ENCODE results near the gene SCLT1. TPM values are rescaled to one million over a fixed set of nuclear protein-coding genes. Genes with fewer than 3 reads are reported as not detected.

SCLT1 gene
- polyA plus RNA-seq, 1 donor from 2014 or later = 12.8 TPM

DNA sequence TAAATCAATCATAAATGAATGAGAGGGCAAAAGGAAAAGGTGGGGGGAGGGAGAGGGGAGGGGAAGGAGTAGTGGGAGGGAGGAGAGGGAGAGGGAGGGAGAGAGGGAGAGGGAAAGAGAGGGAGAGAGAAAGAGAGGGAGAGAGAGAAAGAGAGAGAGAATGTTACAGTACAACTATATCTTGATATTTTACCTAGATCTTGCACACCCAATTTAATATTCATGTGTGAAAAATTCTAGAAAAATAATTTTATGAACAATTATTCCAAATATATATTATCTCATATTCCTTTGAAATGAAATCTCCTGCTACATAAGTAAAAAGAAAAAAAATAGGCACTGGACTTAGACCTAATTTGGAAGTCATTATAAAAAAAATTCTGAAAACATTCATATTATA, 120.0 kb downstream of the SCLT1 start:
- Histone ChIP-seq H3K36me3 (ENCODE audit: insufficient read depth, low read length) (no peaks in the 10 kb centered on the region), H3K4me3 (ENCODE audit: low read length) (no peak overlapping the region), H3K9me2 (ENCODE audit: insufficient read depth, low read length) (no peaks in the 10 kb centered on the region), H3K79me2 (replicated peaks; ENCODE audit: insufficient read depth, low read length) (no peaks in the 10 kb centered on the region), H2AFZ (ENCODE audit: low read depth, low read length) (no peak overlapping the region), H3K9me3 (ENCODE audit: low read length) (no peaks in the 10 kb centered on the region), H3K27ac (ENCODE audit: low read length) (no peak overlapping the region), H4K20me1 (ENCODE audit: insufficient read depth) (no peaks in the 10 kb centered on the region), H3K4me2 (ENCODE audit: low read length) (no peak overlapping the region), H3K27me3 (ENCODE audit: insufficient read depth, low read depth, low read length) (no peaks in the 10 kb centered on the region), H3K9ac (ENCODE audit: low read length) (no peak overlapping the region), H3F3A (ENCODE audit: insufficient read depth, low read length, poor library complexity, severe bottlenecking) (no peaks in the 10 kb centered on the region)
- no peak for TF ChIP-seq TAF1 (IDR thresholded peaks at IDR 0.05; ENCODE audit: low read depth)
- TF ChIP-seq, protein P1, sequence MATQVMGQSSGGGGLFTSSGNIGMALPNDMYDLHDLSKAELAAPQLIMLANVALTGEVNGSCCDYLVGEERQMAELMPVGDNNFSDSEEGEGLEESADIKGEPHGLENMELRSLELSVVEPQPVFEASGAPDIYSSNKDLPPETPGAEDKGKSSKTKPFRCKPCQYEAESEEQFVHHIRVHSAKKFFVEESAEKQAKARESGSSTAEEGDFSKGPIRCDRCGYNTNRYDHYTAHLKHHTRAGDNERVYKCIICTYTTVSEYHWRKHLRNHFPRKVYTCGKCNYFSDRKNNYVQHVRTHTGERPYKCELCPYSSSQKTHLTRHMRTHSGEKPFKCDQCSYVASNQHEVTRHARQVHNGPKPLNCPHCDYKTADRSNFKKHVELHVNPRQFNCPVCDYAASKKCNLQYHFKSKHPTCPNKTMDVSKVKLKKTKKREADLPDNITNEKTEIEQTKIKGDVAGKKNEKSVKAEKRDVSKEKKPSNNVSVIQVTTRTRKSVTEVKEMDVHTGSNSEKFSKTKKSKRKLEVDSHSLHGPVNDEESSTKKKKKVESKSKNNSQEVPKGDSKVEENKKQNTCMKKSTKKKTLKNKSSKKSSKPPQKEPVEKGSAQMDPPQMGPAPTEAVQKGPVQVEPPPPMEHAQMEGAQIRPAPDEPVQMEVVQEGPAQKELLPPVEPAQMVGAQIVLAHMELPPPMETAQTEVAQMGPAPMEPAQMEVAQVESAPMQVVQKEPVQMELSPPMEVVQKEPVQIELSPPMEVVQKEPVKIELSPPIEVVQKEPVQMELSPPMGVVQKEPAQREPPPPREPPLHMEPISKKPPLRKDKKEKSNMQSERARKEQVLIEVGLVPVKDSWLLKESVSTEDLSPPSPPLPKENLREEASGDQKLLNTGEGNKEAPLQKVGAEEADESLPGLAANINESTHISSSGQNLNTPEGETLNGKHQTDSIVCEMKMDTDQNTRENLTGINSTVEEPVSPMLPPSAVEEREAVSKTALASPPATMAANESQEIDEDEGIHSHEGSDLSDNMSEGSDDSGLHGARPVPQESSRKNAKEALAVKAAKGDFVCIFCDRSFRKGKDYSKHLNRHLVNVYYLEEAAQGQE (IDR thresholded peaks at IDR 0.05; ENCODE audit: borderline replicate concordance) = no peak
- no peak for TF ChIP-seq RAD21 (conservative IDR thresholded peaks at IDR 0.05)
- no peak for TF ChIP-seq EP300 (conservative IDR thresholded peaks at IDR 0.05; ENCODE audit: poor library complexity, severe bottlenecking)
- no peak for TF ChIP-seq EZH2 (IDR thresholded peaks at IDR 0.05; ENCODE audit: borderline replicate concordance, insufficient read depth, low read length, poor library complexity, severe bottlenecking)
- no peak for TF ChIP-seq MXI1 (conservative IDR thresholded peaks at IDR 0.05; ENCODE audit: poor library complexity, severe bottlenecking)
- no peak for TF ChIP-seq SMC3 (conservative IDR thresholded peaks at IDR 0.05; ENCODE audit: poor library complexity)
- TF ChIP-seq, protein P2, sequence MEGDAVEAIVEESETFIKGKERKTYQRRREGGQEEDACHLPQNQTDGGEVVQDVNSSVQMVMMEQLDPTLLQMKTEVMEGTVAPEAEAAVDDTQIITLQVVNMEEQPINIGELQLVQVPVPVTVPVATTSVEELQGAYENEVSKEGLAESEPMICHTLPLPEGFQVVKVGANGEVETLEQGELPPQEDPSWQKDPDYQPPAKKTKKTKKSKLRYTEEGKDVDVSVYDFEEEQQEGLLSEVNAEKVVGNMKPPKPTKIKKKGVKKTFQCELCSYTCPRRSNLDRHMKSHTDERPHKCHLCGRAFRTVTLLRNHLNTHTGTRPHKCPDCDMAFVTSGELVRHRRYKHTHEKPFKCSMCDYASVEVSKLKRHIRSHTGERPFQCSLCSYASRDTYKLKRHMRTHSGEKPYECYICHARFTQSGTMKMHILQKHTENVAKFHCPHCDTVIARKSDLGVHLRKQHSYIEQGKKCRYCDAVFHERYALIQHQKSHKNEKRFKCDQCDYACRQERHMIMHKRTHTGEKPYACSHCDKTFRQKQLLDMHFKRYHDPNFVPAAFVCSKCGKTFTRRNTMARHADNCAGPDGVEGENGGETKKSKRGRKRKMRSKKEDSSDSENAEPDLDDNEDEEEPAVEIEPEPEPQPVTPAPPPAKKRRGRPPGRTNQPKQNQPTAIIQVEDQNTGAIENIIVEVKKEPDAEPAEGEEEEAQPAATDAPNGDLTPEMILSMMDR (IDR thresholded peaks at IDR 0.05; ENCODE audit: poor library complexity, severe bottlenecking) = no peak
- no peak for TF ChIP-seq POLR2AphosphoS5 (IDR thresholded peaks at IDR 0.05)

DNA sequence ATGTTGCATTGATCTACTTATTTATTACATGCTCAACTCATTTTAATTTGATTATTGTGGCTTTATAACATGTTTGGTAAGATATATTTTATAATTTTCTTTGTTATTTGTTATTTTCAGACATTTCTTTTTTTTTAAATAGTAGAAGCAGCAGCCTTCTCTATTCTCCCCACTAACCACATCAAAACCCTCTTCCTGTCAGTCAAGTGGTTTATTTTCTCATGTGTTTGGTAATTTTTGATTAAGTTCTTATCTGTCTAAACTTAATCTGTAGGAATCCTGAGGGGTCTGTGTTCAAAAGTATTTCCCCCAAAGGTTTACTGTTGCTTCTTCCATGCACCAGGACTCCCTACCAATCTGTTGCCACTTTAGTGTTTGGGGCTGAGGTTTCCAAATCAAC, 131.9 kb downstream of the SCLT1 start:
- no peaks in the 10 kb centered on the region for H3K9me3 ChIP-seq (ENCODE audit: low read length)
- H3F3A ChIP-seq (ENCODE audit: insufficient read depth, low read length, poor library complexity, severe bottlenecking) = no peaks in the 10 kb centered on the region
- H4K20me1 ChIP-seq (ENCODE audit: insufficient read depth) = no peaks in the 10 kb centered on the region
- no peak overlapping the region for H3K27ac ChIP-seq (ENCODE audit: low read length)
- H3K4me3 ChIP-seq (ENCODE audit: low read length) = no peak overlapping the region
- no peak overlapping the region for H3K9ac ChIP-seq (ENCODE audit: low read length)
- H3K9me2 ChIP-seq (ENCODE audit: insufficient read depth, low read length) = no peaks in the 10 kb centered on the region
- H3K4me2 ChIP-seq (ENCODE audit: low read length) = no peak overlapping the region
- H3K27me3 ChIP-seq (ENCODE audit: insufficient read depth, low read depth, low read length) = no peaks in the 10 kb centered on the region
- TF ChIP-seq EP300 (conservative IDR thresholded peaks at IDR 0.05; ENCODE audit: poor library complexity, severe bottlenecking) (no peak), SMC3 (conservative IDR thresholded peaks at IDR 0.05; ENCODE audit: poor library complexity) (no peak), TAF1 (IDR thresholded peaks at IDR 0.05; ENCODE audit: low read depth) (no peak), MXI1 (conservative IDR thresholded peaks at IDR 0.05; ENCODE audit: poor library complexity, severe bottlenecking) (no peak), EZH2 (IDR thresholded peaks at IDR 0.05; ENCODE audit: borderline replicate concordance, insufficient read depth, low read length, poor library complexity, severe bottlenecking) (no peak), POLR2AphosphoS5 (IDR thresholded peaks at IDR 0.05) (no peak), RAD21 (conservative IDR thresholded peaks at IDR 0.05) (no peak)
- TF ChIP-seq, protein P2 (IDR thresholded peaks at IDR 0.05; ENCODE audit: poor library complexity, severe bottlenecking) = no peak
- TF ChIP-seq, protein P1 (IDR thresholded peaks at IDR 0.05; ENCODE audit: borderline replicate concordance) = no peak
- no peak overlapping the region for H2AFZ ChIP-seq (ENCODE audit: low read depth, low read length)
- no peaks in the 10 kb centered on the region for H3K79me2 ChIP-seq (replicated peaks; ENCODE audit: insufficient read depth, low read length)
- H3K36me3 ChIP-seq (ENCODE audit: insufficient read depth, low read length) = no peaks in the 10 kb centered on the region

All from neural cell (in vitro differentiated cells).